ENCODE measurements around the gene TDRD9. TPM values are rescaled to one million over a fixed set of nuclear protein-coding genes. Genes with fewer than 3 reads are reported as not detected.

Gene TDRD9
- total RNA-seq, 2 experiments from 2014 or later, result 1.2 to 1.6 TPM

DNA sequence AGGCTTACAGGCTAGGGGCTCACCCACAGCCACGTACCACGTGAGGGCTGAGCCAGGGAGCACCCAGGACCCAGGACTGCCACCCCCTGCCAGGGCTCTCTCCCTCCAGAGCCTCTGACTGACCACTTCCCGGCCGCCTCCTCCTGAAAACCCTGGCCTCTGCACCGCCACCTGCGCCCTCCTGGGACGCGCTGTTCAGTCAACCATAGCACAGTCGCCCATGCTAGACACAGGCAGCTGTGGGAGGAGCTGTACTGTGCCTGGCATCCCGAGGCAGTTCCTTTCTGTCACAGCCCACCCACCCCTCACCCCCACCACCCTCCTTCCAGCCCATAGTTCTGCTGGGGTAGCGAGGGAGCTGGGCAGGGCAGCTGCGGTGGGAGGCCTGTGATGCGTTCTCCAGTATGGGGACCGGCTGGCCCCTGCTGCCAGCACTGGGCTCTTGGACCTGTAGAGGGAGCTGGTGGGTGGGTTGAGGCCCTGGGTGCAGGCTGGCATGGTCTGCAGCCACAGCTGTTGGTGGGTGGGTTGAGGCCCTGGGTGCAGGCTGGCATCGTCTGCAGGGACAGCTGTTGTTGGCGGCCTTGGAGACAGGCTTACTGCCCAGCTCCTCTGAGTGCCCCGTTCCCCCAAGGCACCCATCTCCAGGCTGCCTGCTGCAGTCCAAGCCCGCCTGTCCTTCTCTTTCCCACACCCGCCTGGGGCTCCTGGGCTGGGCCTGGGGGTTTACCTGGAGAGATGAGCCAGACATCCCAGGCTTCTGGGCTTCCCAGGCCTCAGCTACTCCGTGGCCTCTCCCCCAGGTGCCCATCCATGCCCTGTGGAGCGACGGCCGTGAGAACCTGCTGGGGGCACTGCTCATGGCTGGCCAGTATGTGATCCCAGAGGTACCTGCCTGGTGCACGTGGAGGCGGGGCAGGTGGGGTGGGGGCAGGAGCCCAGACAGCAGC is 168.8 kb downstream of the TDRD9 start:
- Mint-ChIP-seq H3K27ac (no peak overlapping the region), H3K9me3 (no peaks in the 10 kb centered on the region), H3K36me3 (ENCODE audit: low read depth) (no peaks in the 10 kb centered on the region), H3K4me1 (ENCODE audit: low read depth) (peaks cover 3% of the 10 kb centered on the region), H3K27me3 (no peaks in the 10 kb centered on the region), H3K4me3 (no peak overlapping the region)
- DNase-seq (no peak), ATAC-seq (no peak)
- POLR2A ChIA-PET, result no interaction called here
- TF ChIP-seq, protein P1, sequence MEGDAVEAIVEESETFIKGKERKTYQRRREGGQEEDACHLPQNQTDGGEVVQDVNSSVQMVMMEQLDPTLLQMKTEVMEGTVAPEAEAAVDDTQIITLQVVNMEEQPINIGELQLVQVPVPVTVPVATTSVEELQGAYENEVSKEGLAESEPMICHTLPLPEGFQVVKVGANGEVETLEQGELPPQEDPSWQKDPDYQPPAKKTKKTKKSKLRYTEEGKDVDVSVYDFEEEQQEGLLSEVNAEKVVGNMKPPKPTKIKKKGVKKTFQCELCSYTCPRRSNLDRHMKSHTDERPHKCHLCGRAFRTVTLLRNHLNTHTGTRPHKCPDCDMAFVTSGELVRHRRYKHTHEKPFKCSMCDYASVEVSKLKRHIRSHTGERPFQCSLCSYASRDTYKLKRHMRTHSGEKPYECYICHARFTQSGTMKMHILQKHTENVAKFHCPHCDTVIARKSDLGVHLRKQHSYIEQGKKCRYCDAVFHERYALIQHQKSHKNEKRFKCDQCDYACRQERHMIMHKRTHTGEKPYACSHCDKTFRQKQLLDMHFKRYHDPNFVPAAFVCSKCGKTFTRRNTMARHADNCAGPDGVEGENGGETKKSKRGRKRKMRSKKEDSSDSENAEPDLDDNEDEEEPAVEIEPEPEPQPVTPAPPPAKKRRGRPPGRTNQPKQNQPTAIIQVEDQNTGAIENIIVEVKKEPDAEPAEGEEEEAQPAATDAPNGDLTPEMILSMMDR (IDR thresholded peaks at IDR 0.05), result no peak
- intact Hi-C loops (cut with micrococcal nuclease), result no loop called here
- CTCF ChIA-PET, result interaction anchor here (0.7 to 2.1 kb wide), 2 partner anchors 19 to 187 kb away, joined by 3 to 9 read pairs; no protein-coding TSS in a partner anchor

DNA sequence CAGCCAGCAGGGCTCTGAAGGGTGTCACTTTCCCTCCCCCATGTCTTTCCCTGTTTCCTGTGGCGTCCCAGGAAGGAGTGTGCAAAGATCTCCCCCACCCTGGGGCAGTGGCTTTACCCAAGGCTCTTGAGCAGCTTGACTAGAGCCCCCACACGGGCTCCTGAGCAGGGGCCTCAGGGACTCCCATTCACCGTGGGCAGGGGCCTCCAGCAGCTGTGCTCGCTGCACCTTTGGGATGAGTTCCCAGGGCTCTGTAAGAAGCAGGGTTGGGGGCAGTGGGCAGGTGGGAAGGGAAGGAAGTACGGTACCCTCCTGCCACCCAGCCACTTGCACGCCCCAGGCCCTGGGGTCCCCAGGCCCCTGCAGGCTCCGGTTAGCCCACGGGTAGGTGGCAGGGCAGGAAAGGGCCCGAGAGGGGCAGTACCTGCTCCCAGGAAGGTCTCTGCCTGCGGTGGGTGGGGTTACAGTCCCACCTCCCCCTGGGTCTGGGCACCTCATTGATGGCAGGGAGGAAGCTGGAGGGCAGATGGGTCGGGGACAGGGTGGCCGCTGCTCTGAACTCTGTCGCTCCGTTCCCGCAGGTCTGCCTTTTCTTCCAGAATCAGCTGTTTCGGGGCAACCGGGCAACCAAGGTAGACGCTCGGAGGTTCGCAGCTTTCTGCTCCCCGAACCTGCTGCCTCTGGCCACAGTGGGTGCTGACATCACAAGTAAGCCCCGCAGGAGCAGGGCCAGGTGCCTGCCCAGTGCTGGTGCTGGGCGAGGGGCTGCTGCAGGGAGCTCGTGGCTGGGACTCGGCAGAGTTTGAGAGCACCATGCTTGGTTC is 170.2 kb downstream of the TDRD9 start:
- no peak overlapping the region for H3K4me3 Mint-ChIP-seq
- intact Hi-C loops (cut with micrococcal nuclease), result no loop called here
- H3K27ac Mint-ChIP-seq, result no peak overlapping the region
- H3K27me3 Mint-ChIP-seq, result no peaks in the 10 kb centered on the region
- DNase-seq (no peak), ATAC-seq (no peak)
- no peaks in the 10 kb centered on the region for H3K36me3 Mint-ChIP-seq (ENCODE audit: low read depth)
- CTCF ChIA-PET, result interaction anchor here (0.8 kb wide), 1 partner anchor 21 kb away, joined by 4 read pairs; no protein-coding TSS in a partner anchor
- TF ChIP-seq, protein P1 (IDR thresholded peaks at IDR 0.05), result no peak
- POLR2A ChIA-PET, result no interaction called here
- H3K4me1 Mint-ChIP-seq (ENCODE audit: low read depth), result peaks cover 3% of the 10 kb centered on the region
- H3K9me3 Mint-ChIP-seq, result no peaks in the 10 kb centered on the region

GRCh38 chr14:104099096-104100041 is 171.1 kb downstream of the TDRD9 start:
- Mint-ChIP-seq H3K4me1 (ENCODE audit: low read depth) (peaks cover 2% of the 10 kb centered on the region), H3K36me3 (ENCODE audit: low read depth) (no peaks in the 10 kb centered on the region), H3K9me3 (no peaks in the 10 kb centered on the region), H3K27me3 (no peaks in the 10 kb centered on the region), H3K27ac (no peak overlapping the region), H3K4me3 (no peak overlapping the region)
- ATAC-seq (no peak), DNase-seq (no peak)
- CTCF ChIA-PET, result interaction anchor here (0.8 kb wide), 1 partner anchor 22 kb away, joined by 4 read pairs; no protein-coding TSS in a partner anchor
- POLR2A ChIA-PET, result interaction anchor here (0.6 kb wide), 1 partner anchor 137 kb away, joined by 3 read pairs; no protein-coding TSS in a partner anchor
- intact Hi-C loops (cut with micrococcal nuclease), result no loop called here
- TF ChIP-seq, protein P1 (IDR thresholded peaks at IDR 0.05), result no peak

- POLR2A ChIA-PET, result interaction anchor here (0.6 kb wide), 1 partner anchor 136 kb away, joined by 3 read pairs; no protein-coding TSS in a partner anchor
- Mint-ChIP-seq H3K36me3 (ENCODE audit: low read depth) (no peaks in the 10 kb centered on the region), H3K4me3 (no peak overlapping the region), H3K9me3 (no peaks in the 10 kb centered on the region), H3K4me1 (ENCODE audit: low read depth) (no peaks in the 10 kb centered on the region), H3K27ac (no peak overlapping the region), H3K27me3 (no peaks in the 10 kb centered on the region)
- TF ChIP-seq, protein P1 (IDR thresholded peaks at IDR 0.05), result no peak
- DNase-seq, result no peak
- CTCF ChIA-PET, result no interaction called here
- intact Hi-C loops (cut with micrococcal nuclease), result no loop called here
- ATAC-seq, result no peak
These were observed 172.2 kb downstream of the TDRD9 start for GRCh38 chr14:104100171-104101085.

Measured in activated CD8-positive, alpha-beta T cell treated with anti-CD3 and anti-CD28 coated beads for 36 hours (primary cell).